HG02840 (cell line): Measurements from ENCODE around the gene RASAL2.
"Not testable (repeated sequence)": the region's sequence is repeated elsewhere in the genome, so short reads cannot be mapped to it uniquely, and the experiment has no call there.

ENCODE experiments used
- ATAC-seq: cut with Tn5 transposase; IDR thresholded peaks from one replicate; pipeline ENCODE4 v1.9.1; 2021; ENCODE audit warnings: mild to moderate bottlenecking, moderate library complexity, moderate number of reproducible peaks; ENCODE audit not compliant: unreplicated experiment, low FRiP score

Gene RASAL2

GRCh38 chr1:178330153-178330552 is 236.2 kb downstream of the RASAL2 start:
- ATAC-seq: no peak

GRCh38 chr1:178330848-178331497 is 237.1 kb downstream of the RASAL2 start:
- no peak for ATAC-seq

GRCh38 chr1:178335426-178335825 is 241.5 kb downstream of the RASAL2 start:
- no peak for ATAC-seq

- ATAC-seq: no peak
These were observed 243.3 kb downstream of the RASAL2 start for GRCh38 chr1:178337091-178337706.

GRCh38 chr1:178339834-178340233 is 245.9 kb downstream of the RASAL2 start:
- no peak for ATAC-seq

GRCh38 chr1:178341261-178341956 is 247.5 kb downstream of the RASAL2 start:
- ATAC-seq: no peak

GRCh38 chr1:178342745-178343144 is 248.8 kb downstream of the RASAL2 start:
- no peak for ATAC-seq

- ATAC-seq: no peak
These were observed 250.7 kb downstream of the RASAL2 start for GRCh38 chr1:178344513-178345091.

GRCh38 chr1:178345238-178345637 is 251.3 kb downstream of the RASAL2 start:
- ATAC-seq: no peak

GRCh38 chr1:178345807-178346206 is 251.9 kb downstream of the RASAL2 start:
- no peak for ATAC-seq

GRCh38 chr1:178349801-178350200 is 255.9 kb downstream of the RASAL2 start:
- no peak for ATAC-seq

GRCh38 chr1:178351911-178352310 is 258.0 kb downstream of the RASAL2 start:
- ATAC-seq: not testable (repeated sequence)

GRCh38 chr1:178352790-178353416 is 259.0 kb downstream of the RASAL2 start:
- no peak for ATAC-seq

GRCh38 chr1:178353524-178353923 is 259.6 kb downstream of the RASAL2 start:
- ATAC-seq: no peak

- ATAC-seq: no peak
These were observed 260.9 kb downstream of the RASAL2 start for GRCh38 chr1:178354816-178355215.

GRCh38 chr1:178356299-178356698 is 262.4 kb downstream of the RASAL2 start:
- no peak for ATAC-seq

GRCh38 chr1:178358456-178358855 is 264.6 kb downstream of the RASAL2 start:
- no peak for ATAC-seq

GRCh38 chr1:178360421-178360820 is 266.5 kb downstream of the RASAL2 start:
- ATAC-seq: no peak

GRCh38 chr1:178361847-178362246 is 267.9 kb downstream of the RASAL2 start:
- no peak for ATAC-seq

- no peak for ATAC-seq
These were observed 268.8 kb downstream of the RASAL2 start for GRCh38 chr1:178362747-178363146.

- no peak for ATAC-seq
These were observed 270.9 kb downstream of the RASAL2 start for GRCh38 chr1:178364782-178365181.
